Measurements from ENCODE around the gene ZMYM2.

The ZMYM2 gene

DNA sequence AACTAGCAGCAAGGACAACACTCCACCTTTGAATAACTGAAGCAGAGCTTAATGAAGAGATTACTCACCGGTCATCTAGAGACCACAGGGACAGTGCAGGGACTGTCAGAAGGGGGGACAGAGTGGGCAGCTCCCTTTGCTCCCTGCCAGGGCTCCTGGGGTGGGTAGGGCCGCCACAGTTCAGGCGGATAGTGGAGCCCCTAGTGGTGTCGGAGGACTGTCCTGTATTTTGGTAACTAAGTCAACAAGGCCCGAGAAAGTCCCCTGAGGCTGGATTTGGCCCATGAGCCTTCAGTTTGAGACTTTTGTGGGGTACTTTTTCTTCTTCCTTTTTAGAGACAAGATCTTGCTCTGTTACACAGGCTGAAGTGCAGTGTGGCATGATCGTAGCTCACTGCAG is 157.7 kb downstream of the ZMYM2 start:
- no peaks in the 10 kb centered on the region for H4K20me1 ChIP-seq (ENCODE audit: insufficient read depth, low read length)
- no peak for DNase-seq

DNA sequence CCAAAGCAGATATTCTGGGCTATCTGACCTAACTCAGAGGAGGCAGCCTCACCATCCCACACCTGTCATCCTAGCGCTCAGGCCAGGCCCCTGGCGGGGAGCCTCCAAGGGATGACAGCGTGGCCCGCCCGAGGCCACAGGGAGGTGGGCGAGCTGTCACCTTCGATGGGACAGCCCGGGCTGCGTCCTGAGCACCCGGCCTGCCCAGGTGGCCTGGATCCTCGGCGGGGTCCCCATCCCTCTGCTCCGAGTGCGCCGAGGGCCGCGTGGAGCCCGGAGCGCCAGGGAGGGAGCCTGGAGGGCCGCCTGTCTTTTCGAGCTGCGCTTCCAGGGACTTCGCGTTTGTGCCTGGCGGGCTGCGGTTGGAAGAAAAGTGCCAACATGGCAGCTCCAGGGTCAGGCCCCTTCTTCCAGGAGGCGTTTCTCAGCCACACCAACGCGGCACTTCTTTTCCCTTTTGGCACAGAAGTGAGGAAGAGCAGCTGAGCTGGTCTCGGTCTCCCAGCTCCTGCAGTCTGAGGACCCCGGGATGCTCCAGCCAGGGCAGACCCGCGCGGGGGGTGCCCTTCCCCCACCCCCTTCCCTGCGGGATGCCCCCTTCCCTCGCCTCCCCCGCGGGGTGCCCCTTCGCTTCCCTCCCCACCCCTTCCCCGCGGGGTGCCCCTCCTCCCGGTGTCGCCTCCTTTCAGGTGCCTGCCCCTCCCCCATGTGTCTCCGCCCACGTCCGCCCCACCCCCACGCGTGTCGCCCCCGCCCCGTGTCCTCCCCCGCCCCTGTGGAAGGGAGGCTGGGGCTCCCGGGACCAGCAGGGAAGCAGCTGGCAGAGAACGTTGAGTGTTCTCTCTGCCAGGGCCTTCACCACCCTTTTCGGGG is 160.0 kb downstream of the ZMYM2 start:
- Histone ChIP-seq H3K9me3 (replicated peaks; ENCODE audit: insufficient read depth, low read length) (no peaks in the 10 kb centered on the region), H3K79me2 (ENCODE audit: low read length) (no peaks in the 10 kb centered on the region), H3K4me2 (ENCODE audit: low read depth, low read length) (peak overlapping the region; percentile 70), H3K9me2 (replicated peaks; ENCODE audit: insufficient read depth, low read length) (no peaks in the 10 kb centered on the region), H3K4me1 (ENCODE audit: low read length) (peaks cover 10% of the 10 kb centered on the region), H3K9ac (ENCODE audit: low read length) (peak overlapping the region; percentile 53; the same call in 1 of the 2 replicates), H3K27ac (ENCODE audit: low read length) (peak overlapping the region; percentile 68; the same call in 1 of the 2 replicates), H3K4me3 (ENCODE audit: low read length) (peak overlapping the region; percentile 61), H3F3A (ENCODE audit: insufficient read depth, low read length) (peaks cover 12% of the 10 kb centered on the region), H3K36me3 (replicated peaks; ENCODE audit: insufficient read depth, low read length) (no peaks in the 10 kb centered on the region), H3K27me3 (replicated peaks; ENCODE audit: insufficient read depth, low read length) (no peaks in the 10 kb centered on the region), H2AFZ (ENCODE audit: low read length) (peak overlapping the region; percentile 80), H4K20me1 (ENCODE audit: insufficient read depth, low read length) (no peaks in the 10 kb centered on the region)
- DNase-seq, result no peak
- no peak for TF ChIP-seq EZH2 (optimal IDR thresholded peaks at IDR 0.05; ENCODE audit: low read depth, low read length)
- TF ChIP-seq, protein P1, sequence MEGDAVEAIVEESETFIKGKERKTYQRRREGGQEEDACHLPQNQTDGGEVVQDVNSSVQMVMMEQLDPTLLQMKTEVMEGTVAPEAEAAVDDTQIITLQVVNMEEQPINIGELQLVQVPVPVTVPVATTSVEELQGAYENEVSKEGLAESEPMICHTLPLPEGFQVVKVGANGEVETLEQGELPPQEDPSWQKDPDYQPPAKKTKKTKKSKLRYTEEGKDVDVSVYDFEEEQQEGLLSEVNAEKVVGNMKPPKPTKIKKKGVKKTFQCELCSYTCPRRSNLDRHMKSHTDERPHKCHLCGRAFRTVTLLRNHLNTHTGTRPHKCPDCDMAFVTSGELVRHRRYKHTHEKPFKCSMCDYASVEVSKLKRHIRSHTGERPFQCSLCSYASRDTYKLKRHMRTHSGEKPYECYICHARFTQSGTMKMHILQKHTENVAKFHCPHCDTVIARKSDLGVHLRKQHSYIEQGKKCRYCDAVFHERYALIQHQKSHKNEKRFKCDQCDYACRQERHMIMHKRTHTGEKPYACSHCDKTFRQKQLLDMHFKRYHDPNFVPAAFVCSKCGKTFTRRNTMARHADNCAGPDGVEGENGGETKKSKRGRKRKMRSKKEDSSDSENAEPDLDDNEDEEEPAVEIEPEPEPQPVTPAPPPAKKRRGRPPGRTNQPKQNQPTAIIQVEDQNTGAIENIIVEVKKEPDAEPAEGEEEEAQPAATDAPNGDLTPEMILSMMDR (IDR thresholded peaks at IDR 0.05; ENCODE audit: low read length), result no peak
- TF ChIP-seq EZH2phosphoT487 (IDR thresholded peaks at IDR 0.05; ENCODE audit: low read length), result no peak

More for the DNA sequence above, 157.7 kb downstream of the ZMYM2 start:
- Histone ChIP-seq H3K36me3 (replicated peaks; ENCODE audit: insufficient read depth, low read length) (no peaks in the 10 kb centered on the region), H3K4me1 (ENCODE audit: low read length) (peaks cover 6% of the 10 kb centered on the region), H3K9me2 (replicated peaks; ENCODE audit: insufficient read depth, low read length) (no peaks in the 10 kb centered on the region), H3K27ac (ENCODE audit: low read length) (no peak overlapping the region), H3K79me2 (ENCODE audit: low read length) (no peaks in the 10 kb centered on the region), H2AFZ (ENCODE audit: low read length) (no peak overlapping the region), H3K4me2 (ENCODE audit: low read depth, low read length) (no peak overlapping the region), H3F3A (ENCODE audit: insufficient read depth, low read length) (peaks cover 12% of the 10 kb centered on the region), H3K4me3 (ENCODE audit: low read length) (no peak overlapping the region), H3K27me3 (replicated peaks; ENCODE audit: insufficient read depth, low read length) (no peaks in the 10 kb centered on the region), H3K9me3 (replicated peaks; ENCODE audit: insufficient read depth, low read length) (no peaks in the 10 kb centered on the region), H3K9ac (ENCODE audit: low read length) (no peak overlapping the region)
- TF ChIP-seq EZH2phosphoT487 (IDR thresholded peaks at IDR 0.05; ENCODE audit: low read length) (no peak), EZH2 (optimal IDR thresholded peaks at IDR 0.05; ENCODE audit: low read depth, low read length) (no peak)
- TF ChIP-seq, protein P1 (IDR thresholded peaks at IDR 0.05; ENCODE audit: low read length), result no peak

DNA sequence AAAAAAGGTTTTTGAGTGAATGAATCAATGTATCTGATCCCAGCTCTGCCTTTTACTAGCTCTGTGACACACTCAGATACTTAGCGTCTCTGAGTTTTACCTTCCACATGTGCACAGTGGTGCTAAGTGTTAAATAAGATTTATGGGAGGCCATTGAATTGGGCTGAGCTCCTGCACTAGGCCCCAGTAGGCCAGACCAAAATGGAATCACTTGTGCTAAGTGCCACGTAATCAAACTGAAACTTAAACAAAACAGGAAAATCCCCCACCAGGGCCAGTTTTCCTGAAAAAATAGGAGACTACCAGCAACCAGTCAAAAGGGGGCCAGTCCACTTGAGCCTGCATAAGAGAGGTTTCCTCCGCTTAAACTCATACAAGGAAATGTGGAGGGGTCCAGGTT is 161.4 kb downstream of the ZMYM2 start:
- peak overlapping the region; percentile 61 for H3K4me3 ChIP-seq (ENCODE audit: low read length)
- TF ChIP-seq EZH2 (optimal IDR thresholded peaks at IDR 0.05; ENCODE audit: low read depth, low read length), result no peak
- TF ChIP-seq, protein P1 (IDR thresholded peaks at IDR 0.05; ENCODE audit: low read length), result no peak
- TF ChIP-seq EZH2phosphoT487 (IDR thresholded peaks at IDR 0.05; ENCODE audit: low read length), result no peak
- no peak for DNase-seq
- peaks cover 10% of the 10 kb centered on the region for H3K4me1 ChIP-seq (ENCODE audit: low read length)
- H3K27ac ChIP-seq (ENCODE audit: low read length), result peak overlapping the region; percentile 68; the same call in 1 of the 2 replicates
- H3K36me3 ChIP-seq (replicated peaks; ENCODE audit: insufficient read depth, low read length), result no peaks in the 10 kb centered on the region
- H3K9ac ChIP-seq (ENCODE audit: low read length), result 0 out of 2 replicates have a peak overlapping the region, but pooled peaks have one; percentile 25
- H4K20me1 ChIP-seq (ENCODE audit: insufficient read depth, low read length), result no peaks in the 10 kb centered on the region
- no peaks in the 10 kb centered on the region for H3K27me3 ChIP-seq (replicated peaks; ENCODE audit: insufficient read depth, low read length)
- H3F3A ChIP-seq (ENCODE audit: insufficient read depth, low read length), result peaks cover 12% of the 10 kb centered on the region
- peak overlapping the region; percentile 70 for H3K4me2 ChIP-seq (ENCODE audit: low read depth, low read length)
- H3K9me3 ChIP-seq (replicated peaks; ENCODE audit: insufficient read depth, low read length), result no peaks in the 10 kb centered on the region
- no peaks in the 10 kb centered on the region for H3K79me2 ChIP-seq (ENCODE audit: low read length)
- 0 out of 2 replicates have a peak overlapping the region, but pooled peaks have one; percentile 31 for H2AFZ ChIP-seq (ENCODE audit: low read length)
- H3K9me2 ChIP-seq (replicated peaks; ENCODE audit: insufficient read depth, low read length), result no peaks in the 10 kb centered on the region
